Osteoblast (primary cell): ENCODE data around the gene CDPF1. TPM values are rescaled to one million over a fixed set of nuclear protein-coding genes. Genes with fewer than 3 reads are reported as not detected.

ENCODE experiments used
- DNase-seq: peaks from one replicate; pipeline ENCODE4 v3.0.0; 2011; ENCODE audit warnings: low spot score, mixed read lengths; ENCODE audit not compliant: insufficient read length; ENCODE audit errors: missing footprints
- H2AFZ ChIP-seq: 2 replicates; pipeline ENCODE4 v1.6.0; 2011; ENCODE audit warnings: mild to moderate bottlenecking, low read length
- H3K27ac ChIP-seq: 2 replicates; pipeline ENCODE4 v1.5.1; 2011; ENCODE audit warnings: mild to moderate bottlenecking, low read depth, low read length, moderate library complexity
- H3K27me3 ChIP-seq: 2 replicates; pipeline ENCODE4 v1.6.0; 2012; ENCODE audit warnings: mild to moderate bottlenecking, control low read depth, inconsistent platforms, low read length, moderate library complexity; ENCODE audit not compliant: insufficient read depth
- H3K36me3 ChIP-seq: 2 replicates; pipeline ENCODE4 v1.5.1; 2011; ENCODE audit warnings: mild to moderate bottlenecking, low read length, control low read depth, moderate library complexity; ENCODE audit not compliant: insufficient read depth
- H3K4me1 ChIP-seq: 2 replicates; pipeline ENCODE4 v1.5.1; 2011; ENCODE audit warnings: mild to moderate bottlenecking, low read length, control low read depth, moderate library complexity; ENCODE audit not compliant: insufficient read depth
- H3K4me2 ChIP-seq: 2 replicates; pipeline ENCODE4 v1.6.0; 2011; ENCODE audit warnings: mild to moderate bottlenecking, low read length; ENCODE audit not compliant: insufficient read depth
- H3K4me3 ChIP-seq: fragments of 200-600 bp; sonication (generic); 3 replicates; pipeline ENCODE4 v1.5.1; 2012; ENCODE audit warnings: mild to moderate bottlenecking, low read length, inconsistent platforms; ENCODE audit not compliant: insufficient read depth
- H3K79me2 ChIP-seq: 2 replicates; pipeline ENCODE4 v1.6.0; 2012; ENCODE audit warnings: mild to moderate bottlenecking, low read length, control low read depth, inconsistent platforms; ENCODE audit not compliant: insufficient read depth
- H3K9me3 ChIP-seq: 2 replicates; pipeline ENCODE4 v1.5.1; 2011; ENCODE audit warnings: low read depth, low read length, control low read depth
- H4K20me1 ChIP-seq: 2 replicates; pipeline ENCODE4 v1.6.0; 2012; ENCODE audit warnings: mild to moderate bottlenecking, low read length, control low read depth; ENCODE audit not compliant: insufficient read depth
- total RNA-seq: library from RNA; depleted of rRNA; stranded (reverse); fragments of >200 nt; gene quantifications from 2 replicates; pipeline ENCODE4 v1.2.3, GENCODE V29; 2012
- TF ChIP-seq, protein P1 (sequence below): IDR thresholded peaks from 2 replicates; pipeline ENCODE4 v1.5.1; 2011; ENCODE audit warnings: mild to moderate bottlenecking, low read depth, low read length, moderate library complexity; ENCODE audit errors: extremely low read depth

The CDPF1 gene
- total RNA-seq, 1 donor, result 12.7 TPM

DNA sequence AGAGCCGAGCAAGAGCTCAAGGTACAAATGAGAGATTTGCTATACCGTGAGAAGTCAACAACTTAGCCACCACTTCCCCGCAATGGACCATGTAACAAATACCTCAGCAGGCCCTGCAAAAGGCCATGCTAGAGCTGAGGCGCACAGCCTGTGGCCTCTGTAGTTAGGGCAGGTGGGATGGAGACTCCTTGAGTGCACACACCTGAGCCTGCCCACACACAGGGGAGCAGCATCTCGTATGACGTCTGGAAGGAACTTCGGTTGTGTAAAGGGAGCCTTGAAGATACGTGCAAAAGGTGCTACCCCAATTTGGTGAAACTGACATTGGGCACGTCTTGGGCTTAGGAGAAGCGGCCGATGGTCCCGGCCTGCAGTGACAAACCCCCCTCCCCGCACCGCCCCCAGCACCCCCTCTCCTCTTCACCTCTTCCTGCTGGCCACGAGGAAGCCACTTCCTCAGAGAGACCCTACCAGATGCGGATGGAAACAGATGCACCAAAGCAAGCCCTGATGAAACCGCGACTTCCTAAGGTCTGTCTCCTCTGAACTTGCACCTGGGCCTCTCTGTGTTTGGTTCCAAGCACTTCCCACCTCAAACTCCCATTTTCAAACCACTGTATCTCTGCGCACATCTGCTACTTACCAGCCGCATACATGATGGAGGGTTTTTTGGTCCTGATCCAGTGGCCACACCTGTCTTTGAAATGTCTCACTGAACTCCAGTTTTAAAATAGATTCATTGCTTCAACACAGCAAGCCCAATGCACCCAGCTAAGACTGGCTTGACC is 10.6 kb downstream of the CDPF1 start:
- peaks cover 2% of the 10 kb centered on the region for H4K20me1 ChIP-seq

DNA sequence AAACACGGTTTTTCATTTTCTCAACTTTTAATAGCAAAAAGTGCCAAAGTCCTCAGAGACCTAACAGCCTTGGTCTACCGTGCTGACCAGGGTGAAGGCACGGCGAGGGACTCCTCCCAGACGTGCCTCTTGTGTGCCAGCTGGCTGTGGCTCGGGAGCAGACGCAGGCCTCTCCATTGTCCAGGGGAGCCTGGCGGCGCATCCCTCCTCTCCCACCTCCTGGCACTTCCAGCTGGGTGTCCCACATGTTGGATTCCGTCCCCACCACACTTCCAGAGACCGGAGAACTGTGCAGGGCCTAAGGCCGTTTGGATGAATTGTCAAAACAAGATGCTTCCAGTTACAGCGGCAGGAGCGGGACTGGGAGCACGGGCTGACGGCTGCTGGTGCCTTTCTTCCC is 11.6 kb downstream of the CDPF1 start:
- H3K36me3 ChIP-seq, result peaks cover 10% of the 10 kb centered on the region
- DNase-seq, result no peak
- no peak overlapping the region for H3K4me3 ChIP-seq
- no peaks in the 10 kb centered on the region for H3K27me3 ChIP-seq
- no peaks in the 10 kb centered on the region for H4K20me1 ChIP-seq
- H3K9me3 ChIP-seq, result no peaks in the 10 kb centered on the region
- no peak overlapping the region for H2AFZ ChIP-seq
- no peak overlapping the region for H3K4me2 ChIP-seq
- no peaks in the 10 kb centered on the region for H3K79me2 ChIP-seq
- H3K27ac ChIP-seq, result no peak overlapping the region
- TF ChIP-seq, protein P1, sequence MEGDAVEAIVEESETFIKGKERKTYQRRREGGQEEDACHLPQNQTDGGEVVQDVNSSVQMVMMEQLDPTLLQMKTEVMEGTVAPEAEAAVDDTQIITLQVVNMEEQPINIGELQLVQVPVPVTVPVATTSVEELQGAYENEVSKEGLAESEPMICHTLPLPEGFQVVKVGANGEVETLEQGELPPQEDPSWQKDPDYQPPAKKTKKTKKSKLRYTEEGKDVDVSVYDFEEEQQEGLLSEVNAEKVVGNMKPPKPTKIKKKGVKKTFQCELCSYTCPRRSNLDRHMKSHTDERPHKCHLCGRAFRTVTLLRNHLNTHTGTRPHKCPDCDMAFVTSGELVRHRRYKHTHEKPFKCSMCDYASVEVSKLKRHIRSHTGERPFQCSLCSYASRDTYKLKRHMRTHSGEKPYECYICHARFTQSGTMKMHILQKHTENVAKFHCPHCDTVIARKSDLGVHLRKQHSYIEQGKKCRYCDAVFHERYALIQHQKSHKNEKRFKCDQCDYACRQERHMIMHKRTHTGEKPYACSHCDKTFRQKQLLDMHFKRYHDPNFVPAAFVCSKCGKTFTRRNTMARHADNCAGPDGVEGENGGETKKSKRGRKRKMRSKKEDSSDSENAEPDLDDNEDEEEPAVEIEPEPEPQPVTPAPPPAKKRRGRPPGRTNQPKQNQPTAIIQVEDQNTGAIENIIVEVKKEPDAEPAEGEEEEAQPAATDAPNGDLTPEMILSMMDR, result no peak
- peaks cover 2% of the 10 kb centered on the region for H3K4me1 ChIP-seq

More for the DNA sequence above, 10.6 kb downstream of the CDPF1 start:
- Histone ChIP-seq H3K27ac (no peak overlapping the region), H3K9me3 (no peaks in the 10 kb centered on the region), H3K4me2 (no peak overlapping the region), H3K79me2 (no peaks in the 10 kb centered on the region), H3K4me1 (no peaks in the 10 kb centered on the region), H3K27me3 (no peaks in the 10 kb centered on the region), H2AFZ (no peak overlapping the region), H3K4me3 (no peak overlapping the region), H3K36me3 (peaks cover 12% of the 10 kb centered on the region)
- DNase-seq, result no peak
- TF ChIP-seq, protein P1, result no peak

DNA sequence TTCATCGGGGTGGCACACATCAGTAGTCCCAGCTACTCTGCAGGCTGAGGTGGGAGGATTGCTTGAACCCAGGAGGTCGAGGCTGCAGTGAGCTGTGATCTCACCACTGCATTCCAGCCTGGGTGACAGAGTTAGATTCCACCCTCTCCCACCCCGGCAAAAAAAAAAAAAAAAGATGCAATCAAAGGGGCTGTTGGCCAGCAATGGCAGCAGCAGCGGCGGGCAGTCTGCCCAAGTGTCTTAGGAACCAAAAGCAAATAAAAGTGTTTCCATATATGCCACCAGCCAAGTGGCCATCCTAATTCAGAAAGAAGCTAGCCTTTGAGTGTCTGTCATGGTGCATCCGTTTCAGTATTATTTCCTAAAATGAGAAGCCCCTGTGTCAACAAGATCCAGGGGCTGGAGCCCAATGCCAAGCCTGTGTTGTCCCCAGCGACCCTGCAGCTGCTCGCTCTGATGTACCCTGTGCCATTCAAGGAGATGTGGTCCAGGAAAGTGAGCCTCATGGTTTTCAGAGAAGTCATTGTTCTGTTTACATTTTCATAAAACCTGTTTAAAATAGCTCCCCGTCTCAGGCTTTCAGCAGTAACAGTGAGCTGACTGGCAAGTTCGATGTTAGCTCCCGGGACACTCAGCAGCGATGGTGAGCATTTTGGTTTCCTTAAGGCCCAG is 12.5 kb downstream of the CDPF1 start:
- H3K36me3 ChIP-seq, result peaks cover 10% of the 10 kb centered on the region
- TF ChIP-seq, protein P1, result no peak
- no peak for DNase-seq
- H4K20me1 ChIP-seq, result no peaks in the 10 kb centered on the region
- no peak overlapping the region for H3K4me2 ChIP-seq
- no peak overlapping the region for H3K4me3 ChIP-seq
- no peaks in the 10 kb centered on the region for H3K27me3 ChIP-seq
- H3K4me1 ChIP-seq, result peaks cover 8% of the 10 kb centered on the region
- H3K79me2 ChIP-seq, result no peaks in the 10 kb centered on the region
- no peaks in the 10 kb centered on the region for H3K9me3 ChIP-seq
- no peak overlapping the region for H3K27ac ChIP-seq
- no peak overlapping the region for H2AFZ ChIP-seq

DNA sequence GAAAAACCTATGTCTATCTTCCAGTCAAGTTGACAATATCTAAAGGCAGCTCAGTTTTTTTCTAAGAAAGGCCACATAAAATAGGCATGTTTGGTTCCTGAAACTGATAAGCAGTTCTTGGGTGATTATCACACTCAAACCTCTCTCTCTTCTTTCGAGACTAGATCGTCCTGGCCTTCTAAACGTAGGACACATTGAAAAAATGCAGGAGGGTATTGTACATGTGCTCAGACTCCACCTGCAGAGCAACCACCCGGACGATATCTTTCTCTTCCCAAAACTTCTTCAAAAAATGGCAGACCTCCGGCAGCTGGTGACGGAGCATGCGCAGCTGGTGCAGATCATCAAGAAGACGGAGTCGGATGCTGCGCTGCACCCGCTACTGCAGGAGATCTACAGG is 15.1 kb downstream of the CDPF1 start:
- Histone ChIP-seq H3K36me3 (peaks cover 12% of the 10 kb centered on the region), H2AFZ (no peak overlapping the region), H3K27me3 (no peaks in the 10 kb centered on the region), H3K27ac (no peak overlapping the region), H3K4me3 (no peak overlapping the region), H3K4me1 (peaks cover 8% of the 10 kb centered on the region), H3K4me2 (no peak overlapping the region), H4K20me1 (no peaks in the 10 kb centered on the region), H3K79me2 (no peaks in the 10 kb centered on the region), H3K9me3 (no peaks in the 10 kb centered on the region)
- TF ChIP-seq, protein P1, result no peak
- DNase-seq, result no peak
